K562 (cell line): ENCODE data around the gene MYBL2. TPM values are rescaled to one million over a fixed set of nuclear protein-coding genes. Genes with fewer than 3 reads are reported as not detected.
A peak's percentile ranks its signal among the peaks of the same experiment; 100 is the strongest.

Experiments used
- ATAC-seq: fragments of 200-7000 bp; cut with Tn5 transposase; 3 replicates; pipeline ENCODE4 v1.9.1; 2020; ENCODE audit warnings: moderate library complexity
- BruUV-seq: library from RNA; stranded (reverse); fragments of 400-500 nt; replicated peaks from 2 replicates; lab custom pipeline; 2021; lab: Mats Ljungman, UMichigan
- CTCF ChIA-PET: fragments of 300-600 bp; formaldehyde crosslinking; extraction: SDS; loops from one replicate; lab custom pipeline; 2021; ENCODE audit warnings: low intra/inter-chr PET ratio; lab: Yijun Ruan, JAX
- POLR2A ChIA-PET: fragments of 300-600, 350-650 bp; sonication (Branson Sonifier 250); formaldehyde crosslinking; extraction: SDS; loops from one replicate; lab custom pipeline; 2021; ENCODE audit warnings: antibody characterized with exemption, inconsistent platforms; lab: Yijun Ruan, JAX
- DNase-seq, 4 experiments: peaks; one replicate each; pipeline versions ENCODE4 v3.0.0 to v3.0.0-alpha.2; 2011 to 2018; ENCODE audit warnings: low spot score in 3 of 4, mixed read lengths in 3 of 4; ENCODE audit errors: extremely low read depth in 1 of 4
- FAIRE-seq: peaks from 2 replicates; lab custom pipeline; 2011; peaks lifted over from hg19 to GRCh38; lab: Jason Lieb, UNC
- H2AFZ ChIP-seq: 2 replicates; pipeline ENCODE4 v1.6.0; 2011; ENCODE audit warnings: low read depth, low read length, control low read depth, inconsistent platforms
- H3K27ac ChIP-seq: fragments of 200-600 bp; 3 replicates; pipeline ENCODE4 v1.8.0; 2011; ENCODE audit warnings: low read depth, mild to moderate bottlenecking, control low read depth, inconsistent platforms, low read length, moderate library complexity, mixed read lengths; ENCODE audit errors: extremely low read depth
- H3K27me3 ChIP-seq, 2 experiments: fragments of 300-600 bp in 1 of 2; 2 replicates in 1 of 2; 3 replicates in 1 of 2; pipeline versions ENCODE4 v1.6.0 to v1.8.0; 2011; ENCODE audit warnings: inconsistent platforms in 2 of 2, low read length in 2 of 2, mild to moderate bottlenecking in 1 of 2, mixed read lengths in 1 of 2, moderate library complexity in 1 of 2; ENCODE audit not compliant: control insufficient read depth in 2 of 2, insufficient read depth in 2 of 2
- H3K36me3 ChIP-seq: fragments of 300-600 bp; 3 replicates; pipeline ENCODE4 v1.8.0; 2011; ENCODE audit warnings: mild to moderate bottlenecking, low read length, inconsistent platforms; ENCODE audit not compliant: control insufficient read depth, insufficient read depth
- H3K4me1 ChIP-seq, 2 experiments: fragments of 200-600 bp in 1 of 2; replicated peaks in 1 of 2; 2 replicates in 1 of 2; 3 replicates in 1 of 2; pipeline versions ENCODE4 v1.5.1 to v1.8.0; 2011; ENCODE audit warnings: inconsistent platforms in 2 of 2, low read length in 2 of 2, mild to moderate bottlenecking in 1 of 2, mixed read lengths in 1 of 2, moderate library complexity in 1 of 2; ENCODE audit not compliant: control insufficient read depth in 2 of 2, insufficient read depth in 2 of 2
- H3K4me2 ChIP-seq: 2 replicates; pipeline ENCODE4 v1.6.1; 2011; ENCODE audit warnings: low read length, control low read depth, inconsistent platforms, mixed read lengths; ENCODE audit not compliant: insufficient read depth
- H3K4me3 ChIP-seq: fragments of 200-600 bp; sonication (generic), shearing (Covaris generic); 2 replicates; pipeline ENCODE4 v1.5.1; 2016; ENCODE audit warnings: control low read depth, inconsistent platforms
- H3K79me2 ChIP-seq: fragments of 200-600 bp; 3 replicates; pipeline ENCODE4 v1.8.0; 2011; ENCODE audit warnings: low read length, inconsistent platforms; ENCODE audit not compliant: control insufficient read depth, insufficient read depth
- H3K9ac ChIP-seq, 2 experiments: 2 replicates each; pipeline versions ENCODE4 v1.6.0 to v1.6.1; 2011; ENCODE audit warnings: low read depth in 2 of 2, low read length in 2 of 2, control low read depth in 1 of 2, inconsistent platforms in 1 of 2, mild to moderate bottlenecking in 1 of 2, mixed read lengths in 1 of 2; ENCODE audit not compliant: insufficient read depth in 1 of 2
- H3K9me1 ChIP-seq: one replicate; pipeline ENCODE4 v1.6.0; 2011; ENCODE audit warnings: inconsistent platforms, mild to moderate bottlenecking, low read length, moderate library complexity; ENCODE audit not compliant: control insufficient read depth, insufficient read depth
- H3K9me3 ChIP-seq: replicated peaks from 2 replicates; pipeline ENCODE4 v1.5.1; 2011; ENCODE audit warnings: low read depth, low read length, inconsistent platforms; ENCODE audit not compliant: control insufficient read depth, insufficient read depth
- H4K20me1 ChIP-seq: replicated peaks from 2 replicates; pipeline ENCODE4 v1.6.1; 2011; ENCODE audit warnings: low read length, inconsistent platforms, mixed read lengths; ENCODE audit not compliant: control insufficient read depth, insufficient read depth
- ARNT ChIP-seq, 2 experiments: fragments of 450-650 bp; IDR thresholded peaks; 2 replicates each; pipeline ENCODE4 v1.6.1; 2016; ENCODE audit warnings: mild to moderate bottlenecking in 1 of 2
- FOXK1 ChIP-seq: sonication (generic); formaldehyde crosslinking; IDR thresholded peaks from 2 replicates; pipeline ENCODE4 v1.8.0; 2022; ENCODE audit warnings: missing genetic modification reagents, mild to moderate bottlenecking, borderline replicate concordance
- GTF2F1 ChIP-seq: IDR thresholded peaks from 2 replicates; pipeline ENCODE4 v1.6.1; 2011; ENCODE audit warnings: low read depth, low read length, improper control_type of control experiment
- HCFC1 ChIP-seq: IDR thresholded peaks from 2 replicates; pipeline ENCODE4 v1.6.1; 2012; ENCODE audit warnings: low read depth, low read length, improper control_type of control experiment
- MED1 ChIP-seq: sonication (generic); formaldehyde crosslinking; IDR thresholded peaks from 2 replicates; pipeline ENCODE4 v1.8.1; 2023; ENCODE audit warnings: missing genetic modification reagents, borderline replicate concordance
- MEIS2 ChIP-seq: fragments of 450-650 bp; IDR thresholded peaks from 2 replicates; pipeline ENCODE4 v1.6.1; 2014; ENCODE audit warnings: mild to moderate bottlenecking; ENCODE audit not compliant: partially characterized antibody
- NFYB ChIP-seq: IDR thresholded peaks from 2 replicates; pipeline ENCODE4 v1.6.1; 2011; ENCODE audit warnings: mild to moderate bottlenecking, moderate library complexity; ENCODE audit not compliant: insufficient read length; ENCODE audit errors: extremely low read depth
- NONO ChIP-seq, 2 experiments: fragments of 200-400 bp in 1 of 2; fragments of 450-650 bp in 1 of 2; formaldehyde crosslinking in 1 of 2; IDR thresholded peaks; 2 replicates each; pipeline ENCODE4 v1.6.1; 2017; ENCODE audit warnings: low read depth in 2 of 2, mild to moderate bottlenecking in 2 of 2, moderate library complexity in 2 of 2, low read length in 1 of 2
- POLR2AphosphoS5 ChIP-seq: IDR thresholded peaks from 2 replicates; pipeline ENCODE4 v1.6.1; 2011; ENCODE audit warnings: mild to moderate bottlenecking, low read depth, low read length, moderate library complexity; ENCODE audit not compliant: control insufficient read depth, insufficient read depth
- RUNX1 ChIP-seq: sonication (generic); IDR thresholded peaks from 2 replicates; pipeline ENCODE4 v1.6.1; 2016; ENCODE audit warnings: antibody characterized with exemption, low read depth
- TEAD1 ChIP-seq, 2 experiments: fragments of 450-650 bp in 1 of 2; sonication (generic) in 1 of 2; formaldehyde crosslinking; IDR thresholded peaks; 2 replicates each; pipeline versions ENCODE4 v1.4.0 to v1.8.0; 2020 to 2022; ENCODE audit warnings: mild to moderate bottlenecking in 2 of 2, missing genetic modification reagents in 1 of 2
- ZNF121 ChIP-seq: sonication (generic); formaldehyde crosslinking; conservative IDR thresholded peaks from 2 replicates; pipeline ENCODE4 v1.8.0; 2022; ENCODE audit warnings: missing genetic modification reagents
- ZNF140 ChIP-seq: fragments of 250-450 bp; sonication (Bioruptor Pico); IDR thresholded peaks from 2 replicates; pipeline ENCODE4 v1.8.0; 2021; ENCODE audit warnings: moderate library complexity, mild to moderate bottlenecking, inconsistent platforms
- ZNF785 ChIP-seq: fragments of 250-450 bp; sonication (Bioruptor Pico); IDR thresholded peaks from 2 replicates; pipeline ENCODE4 v1.4.0; 2020; ENCODE audit warnings: mild to moderate bottlenecking
- WGBS: fragments of 100-300 bp; shearing (Covaris generic); methylation state at CpG from one replicate; pipeline ENCODE4 v1.1.6; 2016; ENCODE audit warnings: low coverage, mixed read lengths; ENCODE audit not compliant: insufficient coverage; ENCODE audit errors: missing lambda C conversion rate; 5-methylcytosine and 5-hydroxymethylcytosine counted together
- in situ Hi-C: fragments of 300-500 bp; cut with MboI; formaldehyde crosslinking; loops from 4 replicates; pipeline ENCODE4 v1.15.0; 2018; ENCODE audit warnings: inconsistent platforms, mixed read lengths
- intact Hi-C: fragments of 100-400 bp; cut with micrococcal nuclease; formaldehyde crosslinking; loops from 2 replicates; pipeline ENCODE4 v1.14.2; 2022
- polyA plus RNA-seq, 8 experiments: library from polyadenylated mRNA; depleted of rRNA in 4 of 8; stranded (reverse) in 5 of 8; unstranded in 3 of 8; fragments of >200 nt; fragmentation: Nextera tagmentation in 2 of 8; fragmentation: Illumina TruSeq in 1 of 8; extraction: Ambion mirVana in 2 of 8; extraction: Trizol in 1 of 8; gene quantifications; 2 replicates each; pipeline versions ENCODE4 v1.2.1 to v1.2.3, GENCODE V29; 2011 to 2014; ENCODE audit warnings: inconsistent platforms in 1 of 8, missing spikeins in 1 of 8
- total RNA-seq, 7 experiments: library from RNA; depleted of rRNA in 6 of 7; stranded (reverse); fragments of >200 nt in 6 of 7; fragmentation: Illumina TruSeq in 2 of 7; extraction: Trizol in 2 of 7; gene quantifications; 2 replicates each; pipeline versions ENCODE4 v1.2.1 to v1.2.3, GENCODE V29; 2011 to 2021; ENCODE audit warnings: low replicate concordance in 1 of 7
- TF ChIP-seq, protein P1 (sequence below): sonication (generic); formaldehyde crosslinking; IDR thresholded peaks from 2 replicates; pipeline ENCODE4 v1.9.0; 2022; ENCODE audit warnings: mild to moderate bottlenecking, missing genetic modification reagents

MYBL2 gene
- total and polyA plus RNA-seq, 9 of the 15 experiments (the other 6 are each of a cell fraction or from before 2014, with no cell fraction given): 4.4 to 169 (median 52.5) TPM

DNA sequence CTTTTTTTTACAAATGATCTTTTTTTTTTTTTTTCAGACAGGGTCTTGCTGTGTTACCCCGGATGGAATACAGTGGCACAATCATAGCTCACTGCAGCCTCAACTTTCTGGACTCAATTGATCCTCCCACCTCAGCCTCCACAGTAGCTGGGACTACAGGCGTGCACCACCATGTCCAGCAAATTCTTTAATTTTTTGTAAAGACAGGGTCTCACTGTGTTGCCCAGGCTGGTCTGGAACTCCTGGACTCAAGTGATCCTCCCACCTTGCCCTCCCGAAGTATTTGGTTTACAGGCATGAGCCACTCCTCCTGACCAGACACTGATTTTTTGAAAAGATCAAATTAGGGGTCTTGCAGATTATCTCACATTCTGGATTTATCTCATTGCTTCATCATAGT lies 11.0 kb upstream of the MYBL2 start:
- Histone ChIP-seq H3K36me3 (no peaks in the 10 kb centered on the region), H3K9me3 (no peaks in the 10 kb centered on the region), H3K9ac (no peak overlapping the region), H3K9me1 (no peaks in the 10 kb centered on the region), H3K27me3 (no peaks in the 10 kb centered on the region), H3K4me2 (peak overlapping the region; percentile 96; the same call in 1 of the 2 replicates), H3K27ac (no peak overlapping the region), H2AFZ (no peak overlapping the region), H4K20me1 (no peaks in the 10 kb centered on the region), H3K79me2 (peaks cover 14% of the 10 kb centered on the region; the same call in 2 of the 3 replicates), H3K4me3 (no peak overlapping the region), H3K4me1 (peaks cover 6 to 16% of the 10 kb centered on the region in 2 experiments; a peak in 3 of 5 replicates)
- ATAC-seq (no peak), DNase-seq (no peak), FAIRE-seq (no peak)
- ChIA-PET POLR2A (no interaction called here), CTCF (no interaction called here)
- intact Hi-C loops: no loop called here
- BruUV-seq: no TSS peak
- WGBS: 52% methylated on average over 3 of the region's 3 CpGs
- TF ChIP-seq, protein P1, sequence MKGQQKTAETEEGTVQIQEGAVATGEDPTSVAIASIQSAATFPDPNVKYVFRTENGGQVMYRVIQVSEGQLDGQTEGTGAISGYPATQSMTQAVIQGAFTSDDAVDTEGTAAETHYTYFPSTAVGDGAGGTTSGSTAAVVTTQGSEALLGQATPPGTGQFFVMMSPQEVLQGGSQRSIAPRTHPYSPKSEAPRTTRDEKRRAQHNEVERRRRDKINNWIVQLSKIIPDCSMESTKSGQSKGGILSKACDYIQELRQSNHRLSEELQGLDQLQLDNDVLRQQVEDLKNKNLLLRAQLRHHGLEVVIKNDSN (CRISPR knock-in tag): no peak
- peak; percentile 59 for TF ChIP-seq ZNF121 (CRISPR knock-in tag)
- in situ Hi-C loops: no loop called here

DNA sequence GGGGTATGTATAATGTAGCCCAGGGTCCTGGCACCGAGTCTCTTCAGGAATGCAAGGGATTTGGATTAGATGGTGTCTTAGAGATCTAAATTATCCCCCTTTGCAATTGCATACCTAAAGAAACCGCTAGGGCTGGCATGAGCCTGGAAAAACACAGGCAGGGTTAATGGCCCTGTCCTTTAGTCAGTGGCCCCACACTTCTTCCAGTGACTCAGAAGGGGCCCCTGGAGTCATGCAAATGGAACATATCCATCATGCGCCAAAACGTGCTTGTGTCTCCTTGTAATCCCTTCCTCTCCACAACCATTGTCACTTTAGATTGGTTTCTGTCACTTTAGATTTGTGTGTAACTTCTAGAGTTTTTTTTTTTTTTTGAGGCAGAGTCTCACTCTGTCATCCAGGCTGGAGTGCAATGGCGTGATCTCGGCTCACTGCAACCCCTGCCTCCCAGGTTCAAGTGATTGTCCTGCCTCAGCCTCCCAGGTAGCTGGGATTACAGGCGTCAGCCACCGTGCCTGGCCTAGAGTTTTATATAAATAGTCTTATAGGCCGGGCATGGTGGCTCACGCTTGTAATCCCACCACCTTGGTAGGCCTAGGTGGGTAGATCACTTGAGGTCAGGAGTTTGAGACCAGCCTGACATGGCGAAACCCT lies 8.7 kb upstream of the MYBL2 start:
- DNase-seq (peak in 2 of 4 experiments; percentile 53 to 69), ATAC-seq (peak; percentile 72), FAIRE-seq (no peak)
- peak overlapping the region; percentile 89 for H3K4me3 ChIP-seq
- H3K79me2 ChIP-seq: peaks cover 14% of the 10 kb centered on the region; the same call in 2 of the 3 replicates
- H3K4me2 ChIP-seq: peak overlapping the region; percentile 96
- CTCF ChIA-PET: no interaction called here
- H4K20me1 ChIP-seq: no peaks in the 10 kb centered on the region
- no peaks in the 10 kb centered on the region for H3K9me1 ChIP-seq
- H3K27me3 ChIP-seq: no peaks in the 10 kb centered on the region
- H3K36me3 ChIP-seq: no peaks in the 10 kb centered on the region
- in situ Hi-C loops: no loop called here
- POLR2A ChIA-PET: interaction anchor here (0.8 kb wide), 1 partner anchor 197 kb away, joined by 3 read pairs; no protein-coding TSS in a partner anchor
- peak overlapping the region; percentile 89 to 93 for H3K9ac ChIP-seq
- H3K4me1 ChIP-seq: peaks cover 8 to 16% of the 10 kb centered on the region in 2 experiments; a peak in 4 of 5 replicates
- H3K9me3 ChIP-seq: no peaks in the 10 kb centered on the region
- BruUV-seq: no TSS peak
- intact Hi-C loops: no loop called here
- H3K27ac ChIP-seq: peak overlapping the region; percentile 88
- peak overlapping the region; percentile 93 for H2AFZ ChIP-seq
- 51% methylated on average over 11 of the region's 11 CpGs for WGBS
- TF ChIP-seq MEIS2: peak; percentile 19
- no peak for TF ChIP-seq TEAD1 (CRISPR knock-in tag; IDR thresholded peaks at IDR 0.05)
- no peak for TF ChIP-seq GTF2F1
- TF ChIP-seq HCFC1: no peak
- TF ChIP-seq FOXK1: no peak
- no peak for TF ChIP-seq MED1 (CRISPR knock-in tag)
- TF ChIP-seq ZNF140 (CRISPR knock-in tag): no peak
- no peak for TF ChIP-seq NONO (IDR thresholded peaks at IDR 0.05; ENCODE audit: low read depth in 2 of 2, low read length in 1 of 2)
- TF ChIP-seq NFYB: no peak
- 0 out of 4 replicates have a peak, but pooled peaks of 1 of the 2 experiments have one; percentile 24 for TF ChIP-seq ARNT (IDR thresholded peaks at IDR 0.05)
- no peak for TF ChIP-seq ZNF785
- no peak for TF ChIP-seq RUNX1
- TF ChIP-seq POLR2AphosphoS5: 0 out of 2 replicates have a peak, but pooled peaks have one; percentile 31
